ENCODE results near the gene LRRC74B. TPM values are rescaled to one million over a fixed set of nuclear protein-coding genes. Genes with fewer than 3 reads are reported as not detected.
"Not testable (repeated sequence)": the region's sequence is repeated elsewhere in the genome, so short reads cannot be mapped to it uniquely, and the experiment has no call there.

LRRC74B gene
- total and polyA plus RNA-seq, 2 donors from 2014 or later: not detected

DNA sequence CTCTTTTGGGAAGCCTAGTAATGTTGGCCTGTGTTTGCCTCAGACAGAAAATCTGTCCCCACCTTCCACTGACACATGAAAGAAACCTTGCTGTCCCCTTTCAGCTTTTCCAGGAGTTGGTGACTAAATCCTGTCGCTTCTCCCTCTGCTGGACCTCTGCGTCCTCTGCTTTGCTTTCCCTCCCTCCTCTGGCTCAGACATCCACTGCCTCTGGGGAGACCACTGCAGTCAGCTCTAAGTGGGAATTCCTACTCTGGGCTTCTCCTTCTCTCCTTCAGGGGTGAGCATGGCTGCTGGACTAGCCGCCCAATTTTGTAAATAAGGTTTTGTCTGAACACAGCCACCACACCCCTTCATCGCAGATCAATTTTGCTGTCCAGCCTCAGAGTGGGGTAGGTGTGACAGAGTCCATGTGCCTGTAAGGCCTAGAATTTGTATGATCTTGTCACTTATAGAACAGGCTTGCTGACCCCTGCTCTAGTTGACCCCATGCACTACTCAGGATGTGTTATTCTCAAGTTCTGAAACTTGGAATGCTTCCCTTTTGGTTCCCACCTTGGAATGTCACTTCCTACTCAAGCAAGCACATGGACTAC, 23.0 kb downstream of the LRRC74B start:
- TF ChIP-seq CTCF (IDR thresholded peaks at IDR 0.05; ENCODE audit: borderline replicate concordance, extremely low read depth, insufficient read depth): no peak
- FAIRE-seq: no peak
- DNase-seq: no peak
- no peaks in the 10 kb centered on the region for H3K27me3 ChIP-seq (ENCODE audit: control insufficient read depth, insufficient read depth, low read length)
- H3K9me3 ChIP-seq (ENCODE audit: control insufficient read depth in 2 of 3, insufficient read depth in 1 of 3, low read length in 3 of 3): no peaks in the 10 kb centered on the region
- H3K4me1 ChIP-seq (ENCODE audit: control insufficient read depth in 2 of 3, insufficient read depth in 2 of 3, low read depth in 1 of 3, low read length in 3 of 3): peaks cover 0 to 3% (median 0%) of the 10 kb centered on the region in 3 donors
- intact Hi-C loops (cut with DNase I): no loop called here
- no peak overlapping the region for H3K4me3 ChIP-seq (ENCODE audit: low read length in 3 of 3)
- no peak overlapping the region for H3K9ac ChIP-seq (ENCODE audit: low read length in 3 of 3)
- no peaks in the 10 kb centered on the region for H3K36me3 ChIP-seq (ENCODE audit: control insufficient read depth in 2 of 3, insufficient read depth in 3 of 3, low read length in 3 of 3)
- no peak overlapping the region for H3K27ac ChIP-seq (ENCODE audit: low read depth in 2 of 2, low read length in 2 of 2)

DNA sequence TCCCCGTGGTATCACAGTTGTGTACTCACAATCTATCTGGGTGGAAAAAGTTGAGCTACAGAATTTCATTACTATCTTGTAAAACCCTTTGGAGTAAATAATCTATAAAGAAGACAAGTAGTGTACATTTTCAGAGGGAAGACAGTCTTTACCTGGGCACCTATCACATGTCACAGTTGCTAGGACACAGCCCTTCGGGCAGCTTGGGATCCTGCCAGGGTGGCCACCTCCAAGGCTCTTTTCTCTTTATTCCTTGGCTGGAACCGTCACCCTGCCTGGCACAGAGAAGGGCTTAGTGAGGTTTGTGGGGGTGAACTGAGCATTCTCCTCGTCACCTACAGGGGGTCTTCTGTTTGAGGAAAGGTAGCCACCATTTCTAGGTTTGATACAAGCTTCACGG, 23.6 kb downstream of the LRRC74B start:
- no peaks in the 10 kb centered on the region for H3K27me3 ChIP-seq (ENCODE audit: control insufficient read depth, insufficient read depth, low read length)
- DNase-seq (no peak), FAIRE-seq (no peak)

GRCh38 chr22:21070690-21071615, 25.2 kb downstream of the LRRC74B start:
- DNase-seq: no peak
- Histone ChIP-seq H3K27ac (ENCODE audit: low read depth in 2 of 2, low read length in 2 of 2) (no peak overlapping the region), H3K4me1 (ENCODE audit: control insufficient read depth in 2 of 3, insufficient read depth in 2 of 3, low read depth in 1 of 3, low read length in 3 of 3) (no peaks in the 10 kb centered on the region), H3K9ac (ENCODE audit: low read length in 3 of 3) (no peak overlapping the region), H3K9me3 (ENCODE audit: control insufficient read depth in 2 of 3, insufficient read depth in 1 of 3, low read length in 3 of 3) (no peaks in the 10 kb centered on the region), H3K27me3 (ENCODE audit: control insufficient read depth, insufficient read depth, low read length) (no peaks in the 10 kb centered on the region), H3K4me3 (ENCODE audit: low read length in 3 of 3) (no peak overlapping the region), H3K36me3 (ENCODE audit: control insufficient read depth in 2 of 3, insufficient read depth in 3 of 3, low read length in 3 of 3) (no peaks in the 10 kb centered on the region)
- intact Hi-C loops (cut with DNase I): no loop called here
- no peak for FAIRE-seq
- no peak for TF ChIP-seq CTCF (IDR thresholded peaks at IDR 0.05; ENCODE audit: borderline replicate concordance, extremely low read depth, insufficient read depth)

More for the DNA sequence above, 23.6 kb downstream of the LRRC74B start:
- peaks cover 0 to 3% (median 0%) of the 10 kb centered on the region in 3 donors for H3K4me1 ChIP-seq (ENCODE audit: control insufficient read depth in 2 of 3, insufficient read depth in 2 of 3, low read depth in 1 of 3, low read length in 3 of 3)
- no peak for TF ChIP-seq CTCF (IDR thresholded peaks at IDR 0.05; ENCODE audit: borderline replicate concordance, extremely low read depth, insufficient read depth)
- no peak overlapping the region for H3K27ac ChIP-seq (ENCODE audit: low read depth in 2 of 2, low read length in 2 of 2)
- H3K4me3 ChIP-seq (ENCODE audit: low read length in 3 of 3): no peak overlapping the region
- no peak overlapping the region for H3K9ac ChIP-seq (ENCODE audit: low read length in 3 of 3)
- intact Hi-C loops (cut with DNase I): no loop called here
- H3K9me3 ChIP-seq (ENCODE audit: control insufficient read depth in 2 of 3, insufficient read depth in 1 of 3, low read length in 3 of 3): no peaks in the 10 kb centered on the region
- H3K36me3 ChIP-seq (ENCODE audit: control insufficient read depth in 2 of 3, insufficient read depth in 3 of 3, low read length in 3 of 3): no peaks in the 10 kb centered on the region

- H3K9me3 ChIP-seq (ENCODE audit: control insufficient read depth in 2 of 3, insufficient read depth in 1 of 3, low read length in 3 of 3); H3K27me3 ChIP-seq (ENCODE audit: control insufficient read depth, insufficient read depth, low read length); intact Hi-C loops (cut with DNase I); H3K4me3 ChIP-seq (ENCODE audit: low read length in 3 of 3); H3K27ac ChIP-seq (ENCODE audit: low read depth in 2 of 2, low read length in 2 of 2); DNase-seq; H3K36me3 ChIP-seq (ENCODE audit: control insufficient read depth in 2 of 3, insufficient read depth in 3 of 3, low read length in 3 of 3); H3K4me1 ChIP-seq (ENCODE audit: control insufficient read depth in 2 of 3, insufficient read depth in 2 of 3, low read depth in 1 of 3, low read length in 3 of 3); FAIRE-seq; H3K9ac ChIP-seq (ENCODE audit: low read length in 3 of 3): not testable (repeated sequence)
These were observed 26.1 kb downstream of the LRRC74B start for GRCh38 chr22:21071796-21072195.

Data from kidney (tissue), 14 donors.